ENCODE data around the gene PSME3IP1. TPM values are rescaled to one million over a fixed set of nuclear protein-coding genes. Genes with fewer than 3 reads are reported as not detected.
A peak's percentile ranks its signal among the peaks of the same experiment; 100 is the strongest.

Gene PSME3IP1
- total RNA-seq, 1 experiment from 2014 or later, result 103 TPM

DNA sequence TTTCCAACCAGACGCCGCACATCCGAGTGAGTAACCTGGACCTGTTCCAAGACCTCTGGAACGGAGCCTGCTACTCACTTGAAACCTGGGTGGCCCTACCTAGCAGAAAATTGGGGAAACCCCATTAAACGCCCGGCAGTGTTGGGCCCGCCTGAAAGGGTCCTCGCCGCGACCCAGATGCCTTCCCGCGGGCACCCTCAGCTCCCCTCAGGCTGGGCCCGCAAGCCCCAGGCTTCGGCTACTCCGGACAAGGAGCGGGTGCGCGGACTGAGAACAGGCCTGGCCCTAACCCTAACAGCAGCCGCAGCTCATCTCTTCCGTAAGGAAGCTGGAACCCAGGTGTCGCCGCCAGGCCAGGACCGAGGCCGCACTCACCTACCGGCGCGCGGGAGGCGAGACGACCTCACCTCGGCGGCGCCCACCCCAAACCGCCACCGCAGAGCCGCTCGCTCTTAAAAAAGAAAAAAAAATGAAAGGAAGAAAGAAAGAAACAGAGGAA lies 344 bp downstream of the PSME3IP1 start:
- no peaks in the 10 kb centered on the region for H3K27me3 Mint-ChIP-seq (ENCODE audit: low read depth)
- H2AK5ac ChIP-seq (ENCODE audit: insufficient read length, low read length), result no peak overlapping the region
- peak overlapping the region; percentile 98 to 99 for H3K4me3 Mint-ChIP-seq
- H3K23ac ChIP-seq (ENCODE audit: insufficient read length, low read depth, low read length), result no peak overlapping the region
- H3K27ac Mint-ChIP-seq, result peak overlapping the region; percentile 96 to 99 (median 97)
- peaks cover 14% of the 10 kb centered on the region for H3K23me2 ChIP-seq (ENCODE audit: insufficient read length, low read depth, low read length, poor library complexity, severe bottlenecking)
- no peak overlapping the region for H2BK120ac ChIP-seq (ENCODE audit: low read depth, low read length, poor library complexity, severe bottlenecking)
- H3K14ac ChIP-seq (ENCODE audit: insufficient read depth, low read length), result peak overlapping the region; percentile 79; the same call in 1 of the 2 replicates
- H3K36me3 Mint-ChIP-seq (ENCODE audit: insufficient read depth in 1 of 3, low read depth in 3 of 3), result peaks cover 0 to 6% (median 0%) of the 10 kb centered on the region in 3 experiments; a peak in 5 of 7 replicates
- H2AFZ ChIP-seq (ENCODE audit: low read length), result no peak overlapping the region
- no peak overlapping the region for H4K5ac ChIP-seq (ENCODE audit: insufficient read length, low read depth, low read length)
- no peaks in the 10 kb centered on the region for H4K20me1 ChIP-seq (ENCODE audit: control insufficient read depth, insufficient read depth, insufficient read length)
- no peak for DNase-seq
- no peaks in the 10 kb centered on the region for H3K27me3 ChIP-seq (ENCODE audit: insufficient read depth, low read length)
- H2BK15ac ChIP-seq (ENCODE audit: low read depth, low read length), result no peak overlapping the region
- peaks cover 20% of the 10 kb centered on the region for H3K79me2 ChIP-seq (ENCODE audit: insufficient read depth, low read length)
- H4K8ac ChIP-seq (replicated peaks; ENCODE audit: insufficient read length, low read depth, low read length), result no peak overlapping the region
- H2BK5ac ChIP-seq (ENCODE audit: insufficient read length, low read length), result no peak overlapping the region
- H3K9me3 ChIP-seq (ENCODE audit: control insufficient read depth, low read depth, low read length), result no peaks in the 10 kb centered on the region
- H3K4me1 Mint-ChIP-seq, result peaks cover 42 to 45% of the 10 kb centered on the region in 2 experiments
- H3K56ac ChIP-seq (ENCODE audit: insufficient read length, low read depth, low read length), result no peak overlapping the region
- H3K9me3 Mint-ChIP-seq, result no peaks in the 10 kb centered on the region; a peak in 1 of 5 replicates
- no peak overlapping the region for H4K91ac ChIP-seq (ENCODE audit: insufficient read length, low read depth, low read length)
- peaks cover 4% of the 10 kb centered on the region for H3K79me1 ChIP-seq (ENCODE audit: insufficient read depth, low read depth, low read length, poor library complexity, severe bottlenecking)
- TF ChIP-seq, protein P1, sequence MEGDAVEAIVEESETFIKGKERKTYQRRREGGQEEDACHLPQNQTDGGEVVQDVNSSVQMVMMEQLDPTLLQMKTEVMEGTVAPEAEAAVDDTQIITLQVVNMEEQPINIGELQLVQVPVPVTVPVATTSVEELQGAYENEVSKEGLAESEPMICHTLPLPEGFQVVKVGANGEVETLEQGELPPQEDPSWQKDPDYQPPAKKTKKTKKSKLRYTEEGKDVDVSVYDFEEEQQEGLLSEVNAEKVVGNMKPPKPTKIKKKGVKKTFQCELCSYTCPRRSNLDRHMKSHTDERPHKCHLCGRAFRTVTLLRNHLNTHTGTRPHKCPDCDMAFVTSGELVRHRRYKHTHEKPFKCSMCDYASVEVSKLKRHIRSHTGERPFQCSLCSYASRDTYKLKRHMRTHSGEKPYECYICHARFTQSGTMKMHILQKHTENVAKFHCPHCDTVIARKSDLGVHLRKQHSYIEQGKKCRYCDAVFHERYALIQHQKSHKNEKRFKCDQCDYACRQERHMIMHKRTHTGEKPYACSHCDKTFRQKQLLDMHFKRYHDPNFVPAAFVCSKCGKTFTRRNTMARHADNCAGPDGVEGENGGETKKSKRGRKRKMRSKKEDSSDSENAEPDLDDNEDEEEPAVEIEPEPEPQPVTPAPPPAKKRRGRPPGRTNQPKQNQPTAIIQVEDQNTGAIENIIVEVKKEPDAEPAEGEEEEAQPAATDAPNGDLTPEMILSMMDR (conservative IDR thresholded peaks at IDR 0.05), result no peak
- H3K9ac ChIP-seq (ENCODE audit: extremely low read depth, insufficient read length, low read length), result peak overlapping the region; percentile 85
- H3K4me2 ChIP-seq (ENCODE audit: insufficient read depth, insufficient read length, low read length), result peak overlapping the region; percentile 99
- peaks cover 2% of the 10 kb centered on the region; the same call in 1 of the 2 replicates for H3K4me1 ChIP-seq (ENCODE audit: insufficient read depth, low read length)
- no peak overlapping the region for H2BK20ac ChIP-seq (ENCODE audit: low read depth, low read length, poor library complexity, severe bottlenecking)
- no peak overlapping the region for H3K27ac ChIP-seq (ENCODE audit: insufficient read length, low read depth, low read length)
- H3K18ac ChIP-seq (ENCODE audit: insufficient read length, low read depth, low read length), result peak overlapping the region; percentile 80
- WGBS (ENCODE audit: extremely low coverage, insufficient read length, low lambda C conversion rate), result no CpG with 5 or more reads among the region's 37 CpGs
- H3T11ph ChIP-seq (ENCODE audit: low read length), result no peak overlapping the region
- H2BK12ac ChIP-seq (ENCODE audit: insufficient read length, low read depth, low read length), result no peak overlapping the region
- H3K4ac ChIP-seq (ENCODE audit: low read depth, low read length), result no peak overlapping the region; the same call in 1 of the 2 replicates

All from H9 (cell line).